ENCODE results near the gene TARS1.

Gene TARS1

DNA sequence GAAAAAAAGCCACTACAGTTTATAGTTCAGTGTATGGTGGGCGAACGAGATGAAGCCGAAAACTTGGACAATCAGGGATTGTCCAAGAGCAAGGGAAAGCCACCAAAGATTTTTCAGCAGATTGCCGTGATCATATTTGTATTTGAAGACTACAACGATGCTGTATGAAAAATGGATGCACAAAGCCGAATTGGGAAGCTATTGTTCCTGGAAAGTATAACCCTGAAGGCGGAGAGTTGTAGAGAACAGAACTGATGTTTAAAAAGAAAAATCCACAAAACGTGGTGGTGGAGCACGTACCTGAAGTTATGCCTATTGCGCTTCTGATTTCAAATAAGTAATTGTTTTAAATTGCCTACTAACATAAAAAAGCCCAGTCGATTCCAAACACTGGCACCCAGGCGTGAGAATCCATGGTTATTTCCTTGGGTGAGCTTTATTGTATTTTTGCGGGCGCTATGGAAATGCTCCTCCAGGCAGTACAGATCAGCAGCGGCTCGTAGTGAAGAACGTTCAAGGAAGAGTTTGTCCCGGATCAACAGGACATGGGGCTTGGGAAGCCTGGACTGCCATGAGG is 772 bp upstream of the TARS1 start:
- DNase-seq: no peak

DNA sequence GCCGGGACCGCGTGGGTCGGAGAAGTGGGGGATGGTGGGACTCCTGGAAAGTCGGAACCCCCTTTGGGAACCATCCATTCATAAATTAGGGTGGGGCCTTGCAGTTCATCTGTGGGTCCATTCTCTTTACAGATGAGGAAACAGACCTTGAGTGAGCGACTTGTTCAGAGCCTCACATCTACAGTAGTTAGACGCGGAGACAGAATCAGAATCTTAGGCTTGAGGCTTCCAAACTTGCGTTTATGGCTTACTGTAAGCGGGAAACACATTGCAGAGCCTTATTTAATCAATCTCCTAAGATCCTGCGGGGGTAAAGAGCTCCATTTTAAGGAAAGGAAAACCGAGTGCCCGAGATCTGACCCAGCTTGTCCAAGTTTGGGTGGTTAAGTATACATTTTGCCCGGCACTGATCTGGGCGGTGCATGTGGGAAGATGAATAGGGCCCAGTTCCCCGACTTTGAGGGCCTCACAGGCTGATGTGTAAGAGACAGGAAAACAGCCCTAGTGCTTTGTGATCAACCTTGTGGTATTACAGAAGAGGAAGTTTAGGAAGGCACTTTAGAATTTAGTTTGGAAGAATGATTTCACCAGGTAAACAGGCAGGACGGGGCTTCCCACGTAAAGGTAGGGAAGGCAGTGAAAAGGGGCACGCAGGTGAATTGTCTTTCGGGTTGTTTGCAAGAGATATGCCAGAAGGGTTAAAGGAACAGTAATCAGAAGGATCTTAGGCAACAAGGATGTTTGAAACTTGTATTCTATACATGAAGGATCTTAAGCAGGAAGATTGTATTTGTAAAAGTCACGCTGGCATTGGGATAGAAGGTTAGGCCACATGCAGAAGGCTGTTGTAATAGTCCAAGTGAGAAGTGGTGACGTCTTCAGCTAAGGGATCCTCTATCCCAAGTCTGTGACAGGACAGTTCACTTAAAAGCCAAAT is 744 bp downstream of the TARS1 start:
- DNase-seq: peak; percentile 67 to 82

DNA sequence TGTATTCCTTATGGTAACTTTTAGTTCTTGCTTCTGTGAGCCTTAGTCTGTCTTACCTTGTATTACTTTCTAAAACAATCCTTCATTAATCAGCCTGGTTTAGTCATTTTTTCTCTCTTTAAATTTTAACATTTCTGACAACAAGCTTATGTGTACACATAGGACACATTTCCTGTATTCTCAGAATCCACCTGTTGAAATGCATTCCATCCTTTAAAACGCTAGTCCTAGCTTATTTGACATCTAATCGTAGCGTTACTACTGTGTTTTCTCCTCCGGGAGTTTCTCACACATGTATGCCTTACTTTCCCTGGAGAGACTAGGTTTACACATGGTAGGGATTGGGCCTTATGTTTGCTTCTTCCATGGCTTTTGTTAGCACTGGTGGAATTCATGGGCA is 3.8 kb downstream of the TARS1 start:
- DNase-seq: no peak

GRCh38 chr5:33445798-33446197 is 5.0 kb downstream of the TARS1 start:
- DNase-seq: no peak

DNA sequence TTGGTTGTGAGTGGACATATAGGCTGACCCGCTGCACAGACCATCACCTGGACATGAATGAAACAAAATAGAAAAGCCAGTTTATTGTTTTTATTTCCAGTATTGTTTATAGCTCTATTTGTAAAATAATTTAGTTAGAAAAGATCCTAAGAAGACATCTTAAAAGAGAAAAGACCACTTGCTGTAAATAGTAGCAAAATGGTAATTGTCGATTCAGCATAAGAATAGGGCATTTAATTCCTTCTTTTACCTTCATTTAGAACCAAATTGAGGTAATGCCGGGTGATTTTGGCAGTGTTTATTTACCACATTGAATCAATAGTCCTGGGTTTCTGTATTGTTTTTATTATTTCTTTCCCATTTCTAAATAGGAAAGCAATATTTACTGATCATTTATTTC is 7.4 kb downstream of the TARS1 start:
- DNase-seq: no peak

- DNase-seq: no peak
These were observed 16.4 kb downstream of the TARS1 start for GRCh38 chr5:33457126-33457525.

GRCh38 chr5:33457817-33458216 is 17.1 kb downstream of the TARS1 start:
- no peak for DNase-seq

DNA sequence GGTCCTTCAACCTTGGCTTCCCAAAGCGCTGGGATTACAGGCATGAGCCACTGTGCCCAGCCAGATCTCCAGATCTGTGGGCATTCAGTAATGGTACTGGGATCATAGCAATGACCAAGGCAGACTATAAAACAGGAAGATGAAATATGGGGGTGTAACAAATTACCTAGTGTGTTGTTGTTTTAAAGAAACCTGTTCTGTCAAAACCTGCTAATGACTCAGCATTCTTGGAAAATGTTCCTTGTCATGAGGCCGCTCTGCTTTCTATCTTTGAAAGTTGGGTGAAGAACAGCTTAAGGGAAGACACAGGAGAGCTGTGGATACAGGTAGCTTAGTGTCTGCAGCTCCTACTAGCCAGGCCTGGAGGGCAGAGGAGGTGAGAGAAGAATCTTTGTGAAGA is 19.4 kb downstream of the TARS1 start:
- DNase-seq: no peak

- no peak for DNase-seq
These were observed 21.7 kb downstream of the TARS1 start for GRCh38 chr5:33462456-33462855.

- DNase-seq: peak in 1 of 2 donors; percentile 32
These were observed 24.4 kb downstream of the TARS1 start for GRCh38 chr5:33465120-33465519.

- no peak for DNase-seq
These were observed 28.1 kb downstream of the TARS1 start for GRCh38 chr5:33468775-33469435.

- no peak for DNase-seq
These were observed 29.8 kb downstream of the TARS1 start for GRCh38 chr5:33470544-33470943.

DNA sequence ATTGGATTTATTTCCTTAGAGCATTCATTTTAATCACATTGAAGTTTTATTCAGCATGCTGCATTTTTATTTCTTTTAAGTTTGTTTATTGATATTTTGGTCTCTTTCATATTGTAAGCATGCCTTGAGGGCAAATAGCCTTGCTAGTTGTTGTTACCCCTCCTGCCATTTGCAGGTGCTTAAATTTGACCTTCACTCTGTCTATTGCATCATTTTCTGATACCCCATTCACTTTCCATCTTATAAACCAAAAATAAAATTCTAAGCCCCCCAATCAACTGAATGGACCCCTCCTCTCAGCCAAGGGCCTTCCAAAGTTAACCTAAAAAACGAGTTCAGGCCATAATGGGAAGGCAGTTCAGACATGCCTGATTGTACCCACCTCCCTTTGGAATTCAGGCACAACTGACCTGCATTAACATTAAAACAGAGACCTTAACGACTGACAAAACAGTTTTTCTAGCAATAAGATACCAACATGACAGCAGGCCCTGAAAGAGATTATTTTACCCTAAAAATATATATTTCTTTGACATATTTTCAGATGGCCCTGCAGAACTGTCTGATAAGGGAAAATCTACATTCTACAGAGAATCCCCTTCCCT is 32.1 kb downstream of the TARS1 start:
- DNase-seq: no peak

DNA sequence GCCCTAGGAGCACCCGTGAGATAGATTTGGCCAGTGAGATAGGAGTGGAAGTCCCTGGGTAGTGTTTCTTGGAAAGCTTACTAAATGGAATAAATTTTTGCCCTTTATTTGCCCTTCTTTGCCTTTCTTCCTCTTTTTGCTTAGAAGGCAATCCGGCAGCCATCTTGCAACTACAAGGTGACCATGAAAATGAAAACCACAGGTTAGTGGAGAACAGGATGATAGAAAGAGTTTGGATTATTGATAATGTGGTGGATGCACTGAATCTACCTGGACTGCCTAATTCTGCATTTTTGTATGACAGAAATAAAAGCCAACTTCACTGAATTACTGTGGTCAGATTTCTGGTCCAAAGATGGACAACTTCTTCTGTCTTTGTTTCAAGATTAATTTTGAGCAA is 33.2 kb downstream of the TARS1 start:
- DNase-seq: no peak

- DNase-seq: no peak
These were observed 34.2 kb downstream of the TARS1 start for GRCh38 chr5:33474931-33475499.

GRCh38 chr5:33475706-33476105 is 34.9 kb downstream of the TARS1 start:
- DNase-seq: peak; percentile 5 to 11

DNA sequence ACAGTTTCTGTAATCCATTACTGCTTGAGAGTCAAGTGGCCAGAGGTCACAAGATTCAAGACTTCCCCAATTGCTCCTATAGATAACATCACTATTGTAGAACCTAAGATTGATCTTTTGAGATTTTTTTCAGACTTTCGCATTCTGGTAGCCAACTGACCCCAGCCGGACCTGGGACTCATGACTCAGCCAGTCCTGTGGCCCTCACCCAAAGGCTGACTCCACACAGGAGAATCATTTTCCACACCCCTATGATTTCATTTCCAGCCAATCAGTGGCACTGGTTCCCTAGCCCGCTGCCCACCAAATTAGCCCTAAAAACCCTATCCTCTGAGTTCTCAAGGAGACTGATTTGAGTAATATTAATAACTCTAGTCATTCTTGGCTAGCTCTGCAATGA is 36.2 kb downstream of the TARS1 start:
- no peak for DNase-seq

GRCh38 chr5:33477816-33478215 is 37.1 kb downstream of the TARS1 start:
- DNase-seq: no peak

DNA sequence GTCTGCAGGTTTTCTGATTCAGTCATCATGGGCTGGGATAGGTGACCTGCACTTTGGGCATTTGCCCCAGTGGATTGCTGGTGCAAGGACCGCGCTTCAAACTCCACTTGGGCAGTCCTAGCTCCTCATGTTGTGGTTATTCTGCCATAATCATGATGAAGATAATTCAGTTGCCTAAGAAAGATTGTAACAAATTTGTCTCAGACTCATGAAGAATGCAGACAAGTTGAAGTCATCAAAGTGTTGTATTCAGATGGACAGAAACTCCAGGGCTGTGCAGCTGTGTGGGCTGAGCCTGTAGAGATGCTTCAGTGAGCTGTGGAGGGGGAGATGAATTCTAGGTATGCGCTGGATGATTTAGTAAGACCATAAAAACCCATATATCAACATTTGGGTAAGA is 38.5 kb downstream of the TARS1 start:
- DNase-seq: no peak

- no peak for DNase-seq
These were observed 40.1 kb downstream of the TARS1 start for GRCh38 chr5:33480876-33481275.

DNA sequence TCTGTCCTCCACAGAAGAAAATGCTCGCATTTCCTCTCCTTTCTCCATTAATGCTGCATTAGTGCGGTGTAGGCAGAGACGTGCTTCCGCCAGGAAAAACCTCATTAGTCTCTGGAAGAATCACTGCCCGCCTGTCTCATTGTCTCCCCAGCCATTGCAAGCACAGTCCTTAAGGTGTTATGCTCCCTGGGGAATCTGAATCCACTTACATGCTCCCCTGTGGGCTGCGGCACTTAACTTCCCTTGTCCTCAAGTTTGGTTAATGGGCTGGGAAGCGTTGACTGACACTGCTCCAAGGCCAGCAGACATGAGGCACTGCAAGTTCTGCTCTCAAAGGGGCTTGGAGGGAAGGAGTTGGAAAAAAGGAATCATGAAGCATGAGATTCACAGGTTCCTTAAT is 41.6 kb downstream of the TARS1 start:
- DNase-seq: no peak

- no peak for DNase-seq
These were observed 46.5 kb downstream of the TARS1 start for GRCh38 chr5:33487236-33487635.

All from inflammatory macrophage (primary cell).